Lower leg skin (tissue), 4 donors: Measurements from ENCODE around the gene TMEM98. TPM values are rescaled to one million over a fixed set of nuclear protein-coding genes. Genes with fewer than 3 reads are reported as not detected.

Experiments used
- DNase-seq, 2 donors: peaks; one replicate each; pipeline ENCODE4 v3.0.0-alpha.2; 2019; ENCODE audit warnings: low spot score in 2 of 2
- H3K4me3 ChIP-seq: fragments of 200-600 bp; sonication (generic); 2 replicates; pipeline ENCODE4 v1.5.1; 2017; ENCODE audit warnings: mild to moderate bottlenecking, low read depth; ENCODE audit not compliant: poor library complexity, severe bottlenecking
- CTCF ChIP-seq, 3 donors: fragments of 450-650 bp; IDR thresholded peaks; one replicate each; pipeline ENCODE4 v1.5.1; 2016; ENCODE audit warnings: antibody characterized with exemption in 3 of 3, mild to moderate bottlenecking in 3 of 3, moderate library complexity in 2 of 3
- POLR2A ChIP-seq, 2 donors: fragments of 450-650 bp; IDR thresholded peaks; one replicate each; pipeline ENCODE4 v1.6.1; 2016 to 2017; ENCODE audit warnings: antibody characterized with exemption in 2 of 2, mild to moderate bottlenecking in 1 of 2, moderate library complexity in 1 of 2
- WGBS, 2 donors: methylation state at CpG; one replicate each; pipeline ENCODE4 v1.1.5; 2018; 5-methylcytosine and 5-hydroxymethylcytosine counted together
- intact Hi-C: fragments of 100-400 bp; cut with DNase I; formaldehyde crosslinking; loops from one replicate; pipeline ENCODE4 v1.15.0; 2023; ENCODE audit warnings: low total_unique reads
- total RNA-seq, 4 donors: library from RNA; depleted of rRNA; stranded (reverse); fragments of >200 nt; gene quantifications; one replicate each; pipeline ENCODE4 v1.1.0, GENCODE V29; 2016

TMEM98 gene
- total RNA-seq, result 10 to 100 TPM; 13.3 to 42.7 (median 18.5) TPM

GRCh38 chr17:32927724-32928585 lies at the start of gene TMEM98:
Gene TMEM98 (plus strand): TSS chr17:32928153. CDS start chr17:32931529, 3,376 bp downstream.
- peak within 1 kb of the TSS; percentile 59 for H3K4me3 ChIP-seq
- peak in 1 of 2 donors; percentile 82 for DNase-seq
- TF ChIP-seq POLR2A (IDR thresholded peaks at IDR 0.05), result no peak
- no peak for TF ChIP-seq CTCF (IDR thresholded peaks at IDR 0.05)
- intact Hi-C loops, result no loop called here
- WGBS, 2 donors, result 0 to 1% methylated on average over 34 to 41 of the region's 99 CpGs

- TF ChIP-seq POLR2A (IDR thresholded peaks at IDR 0.05), result no peak
- no peak for TF ChIP-seq CTCF (IDR thresholded peaks at IDR 0.05)
- 60 to 68% methylated on average over 3 of the region's 3 CpGs for WGBS, 2 donors
- H3K4me3 ChIP-seq, result no peak overlapping the region
- intact Hi-C loops, result no loop called here
- peak; percentile 69 to 93 for DNase-seq
These were observed 49.7 kb upstream of the TMEM98 start for GRCh38 chr17:32878211-32878610.

- no peak for TF ChIP-seq POLR2A (IDR thresholded peaks at IDR 0.05)
- no peak for TF ChIP-seq CTCF (IDR thresholded peaks at IDR 0.05)
- 85 to 95% methylated on average over 1 of the region's 1 CpG for WGBS, 2 donors
- no peak overlapping the region for H3K4me3 ChIP-seq
- intact Hi-C loops, result no loop called here
- DNase-seq, result no peak
These were observed 48.8 kb upstream of the TMEM98 start for GRCh38 chr17:32879134-32879533.

- H3K4me3 ChIP-seq, result no peak overlapping the region
- TF ChIP-seq CTCF (IDR thresholded peaks at IDR 0.05), result no peak
- no peak for TF ChIP-seq POLR2A (IDR thresholded peaks at IDR 0.05)
- intact Hi-C loops, result no loop called here
- no peak for DNase-seq
- 83 to 85% methylated on average over 6 of the region's 6 CpGs for WGBS, 2 donors
These were observed 47.1 kb upstream of the TMEM98 start for GRCh38 chr17:32880671-32881453.

- intact Hi-C loops, result no loop called here
- no peak overlapping the region for H3K4me3 ChIP-seq
- no peak for DNase-seq
- TF ChIP-seq CTCF (IDR thresholded peaks at IDR 0.05) (no peak), POLR2A (IDR thresholded peaks at IDR 0.05) (no peak)
- 70 to 75% methylated on average over 6 of the region's 6 CpGs for WGBS, 2 donors
These were observed 45.9 kb upstream of the TMEM98 start for GRCh38 chr17:32882029-32882428.
